HepG2 (cell line): ENCODE data around the gene CIB2. TPM values are rescaled to one million over a fixed set of nuclear protein-coding genes. Genes with fewer than 3 reads are reported as not detected.
A peak's percentile ranks its signal among the peaks of the same experiment; 100 is the strongest.

Experiments used
- ATAC-seq: fragments of 200-7000 bp; cut with Tn5 transposase; 3 replicates; pipeline ENCODE4 v1.9.1; 2020; ENCODE audit warnings: mild to moderate bottlenecking, moderate library complexity
- BruUV-seq: library from RNA; stranded (reverse); fragments of 400-500 nt; replicated peaks from 2 replicates; lab custom pipeline; 2021; lab: Mats Ljungman, UMichigan
- CTCF ChIA-PET: fragments of 300-600 bp; formaldehyde crosslinking; extraction: SDS; loops from one replicate; lab custom pipeline; 2021; ENCODE audit warnings: low total read pairs, inconsistent platforms, low intra/inter-chr PET ratio; lab: Yijun Ruan, JAX
- POLR2A ChIA-PET: fragments of 350-600 bp; sonication (Branson Sonifier 250); formaldehyde crosslinking; loops from one replicate; lab custom pipeline; 2020; ENCODE audit warnings: antibody characterized with exemption, inconsistent platforms; lab: Yijun Ruan, JAX
- DNase-seq: peaks from one replicate; pipeline ENCODE4 v3.0.0-alpha.2; 2015; ENCODE audit warnings: low spot score
- FAIRE-seq: peaks from 3 replicates; lab custom pipeline; 2011; peaks lifted over from hg19 to GRCh38; lab: Jason Lieb, UNC
- H2AFZ ChIP-seq: one replicate; pipeline ENCODE4 v1.6.1; 2011; ENCODE audit warnings: low read length, inconsistent platforms
- H3K27ac ChIP-seq: fragments of 300-600 bp; 3 replicates; pipeline ENCODE4 v1.8.0; 2011; ENCODE audit warnings: mixed run types, mild to moderate bottlenecking, mixed read lengths, low read length, inconsistent platforms; ENCODE audit not compliant: insufficient read depth; ENCODE audit errors: extremely low read length
- H3K27me3 ChIP-seq, 2 experiments: fragments of 200-600 bp in 1 of 2; 2 replicates in 1 of 2; 3 replicates in 1 of 2; pipeline versions ENCODE4 v1.6.0 to v1.8.0; 2011; ENCODE audit warnings: low read length in 2 of 2, mild to moderate bottlenecking in 2 of 2, moderate library complexity in 2 of 2, inconsistent platforms in 1 of 2; ENCODE audit not compliant: insufficient read depth in 2 of 2, control insufficient read depth in 1 of 2
- H3K36me3 ChIP-seq, 2 experiments: fragments of 200-600 bp in 1 of 2; replicated peaks in 1 of 2; 2 replicates in 1 of 2; 3 replicates in 1 of 2; pipeline versions ENCODE4 v1.5.1 to v1.8.0; 2011; ENCODE audit warnings: low read length in 2 of 2, inconsistent platforms in 1 of 2; ENCODE audit not compliant: insufficient read depth in 2 of 2, control insufficient read depth in 1 of 2
- H3K4me1 ChIP-seq: 2 replicates; pipeline ENCODE4 v1.5.1; 2012; ENCODE audit warnings: low read length, inconsistent platforms; ENCODE audit not compliant: insufficient read depth
- H3K4me2 ChIP-seq: 2 replicates; pipeline ENCODE4 v1.6.0; 2011; ENCODE audit warnings: low read depth, low read length, inconsistent platforms
- H3K4me3 ChIP-seq, 3 experiments: fragments of 200-600 bp in 1 of 3; sonication (generic), shearing (Covaris generic) in 1 of 3; replicated peaks in 1 of 3; 2 replicates each; pipeline ENCODE4 v1.5.1; 2011 to 2016; ENCODE audit warnings: low read length in 3 of 3, inconsistent platforms in 2 of 3, low read depth in 2 of 3, mild to moderate bottlenecking in 2 of 3, control low read depth in 1 of 3, mixed read lengths in 1 of 3; ENCODE audit not compliant: insufficient read depth in 1 of 3
- H3K79me2 ChIP-seq: one replicate; pipeline ENCODE4 v1.6.1; 2011; ENCODE audit warnings: low read length, inconsistent platforms; ENCODE audit not compliant: insufficient read depth
- H3K9ac ChIP-seq: 2 replicates; pipeline ENCODE4 v1.6.0; 2011; ENCODE audit warnings: mild to moderate bottlenecking, low read depth, low read length, inconsistent platforms; ENCODE audit not compliant: insufficient read depth
- H3K9me3 ChIP-seq: 2 replicates; pipeline ENCODE4 v1.5.1; 2012; ENCODE audit warnings: mild to moderate bottlenecking, low read length
- H4K20me1 ChIP-seq: 2 replicates; pipeline ENCODE4 v1.6.0; 2011; ENCODE audit warnings: inconsistent platforms, mild to moderate bottlenecking, low read length, moderate library complexity; ENCODE audit not compliant: insufficient read depth
- EZH2 ChIP-seq: conservative IDR thresholded peaks from 2 replicates; pipeline ENCODE4 v1.6.1; 2012; ENCODE audit warnings: mild to moderate bottlenecking, low read depth, low read length, moderate library complexity
- HCFC1 ChIP-seq: fragments of 150-350 bp; IDR thresholded peaks from 2 replicates; pipeline ENCODE4 v1.6.1; 2014; ENCODE audit warnings: low read depth, low read length
- HOXA9 ChIP-seq: sonication (generic); formaldehyde crosslinking; IDR thresholded peaks from 2 replicates; pipeline ENCODE4 v1.8.1; 2022; ENCODE audit warnings: missing genetic modification reagents, mild to moderate bottlenecking, moderate library complexity, borderline replicate concordance
- MAFF ChIP-seq: IDR thresholded peaks from 2 replicates; pipeline ENCODE4 v1.6.1; 2011; ENCODE audit warnings: low read depth, low read length, improper control_type of control experiment
- MAFK ChIP-seq, 2 experiments: IDR thresholded peaks in 1 of 2; conservative IDR thresholded peaks in 1 of 2; 2 replicates each; pipeline ENCODE4 v1.6.1; 2011; ENCODE audit warnings: improper control_type of control experiment in 2 of 2, low read length in 2 of 2
- MXD1 ChIP-seq: sonication (generic); formaldehyde crosslinking; IDR thresholded peaks from 2 replicates; pipeline ENCODE4 v1.4.0; 2020; ENCODE audit warnings: mild to moderate bottlenecking, missing genetic modification reagents
- POGZ ChIP-seq: sonication (generic); formaldehyde crosslinking; IDR thresholded peaks from 2 replicates; pipeline ENCODE4 v1.4.0; 2020; ENCODE audit warnings: mild to moderate bottlenecking, missing genetic modification reagents
- RCOR2 ChIP-seq: IDR thresholded peaks from 2 replicates; pipeline ENCODE4 v1.6.1; 2016; ENCODE audit warnings: missing biosample characterization, missing genetic modification reagents
- REPIN1 ChIP-seq: sonication (generic); formaldehyde crosslinking; IDR thresholded peaks from 2 replicates; pipeline ENCODE4 v1.8.0; 2022; ENCODE audit warnings: missing genetic modification reagents, low read depth, mild to moderate bottlenecking, borderline replicate concordance
- SIN3A ChIP-seq: IDR thresholded peaks from 2 replicates; pipeline ENCODE4 v1.6.1; 2011; ENCODE audit warnings: low read depth, mild to moderate bottlenecking, control low read depth, low read length, borderline replicate concordance
- ZBTB3 ChIP-seq: sonication (generic); formaldehyde crosslinking; IDR thresholded peaks from 2 replicates; pipeline ENCODE4 v1.4.0; 2020; ENCODE audit warnings: low read depth, mild to moderate bottlenecking, moderate library complexity, missing genetic modification reagents, borderline replicate concordance
- ZFP41 ChIP-seq: sonication (generic); formaldehyde crosslinking; IDR thresholded peaks from 2 replicates; pipeline ENCODE4 v1.4.0; 2020; ENCODE audit warnings: mild to moderate bottlenecking, missing genetic modification reagents, borderline replicate concordance
- ZKSCAN1 ChIP-seq: fragments of 150-350 bp; IDR thresholded peaks from 2 replicates; pipeline ENCODE4 v1.6.1; 2014; ENCODE audit warnings: low read length
- ZNF207 ChIP-seq: fragments of 450-650 bp; IDR thresholded peaks from 2 replicates; pipeline ENCODE4 v1.6.1; 2016; ENCODE audit warnings: antibody characterized with exemption, borderline replicate concordance
- ZNF276 ChIP-seq: sonication (generic); formaldehyde crosslinking; IDR thresholded peaks from 2 replicates; pipeline ENCODE4 v1.4.0; 2020; ENCODE audit warnings: mild to moderate bottlenecking, low read depth, missing genetic modification reagents
- ZNF605 ChIP-seq: sonication (generic); formaldehyde crosslinking; IDR thresholded peaks from 2 replicates; pipeline ENCODE4 v1.8.0; 2022; ENCODE audit warnings: mild to moderate bottlenecking, missing genetic modification reagents
- ZSCAN22 ChIP-seq: sonication (generic); formaldehyde crosslinking; IDR thresholded peaks from 2 replicates; pipeline ENCODE4 v1.4.0; 2020; ENCODE audit warnings: mild to moderate bottlenecking, missing genetic modification reagents
- ZSCAN25 ChIP-seq: sonication (generic); formaldehyde crosslinking; IDR thresholded peaks from 2 replicates; pipeline ENCODE4 v1.8.0; 2022; ENCODE audit warnings: mild to moderate bottlenecking, missing genetic modification reagents
- WGBS: methylation state at CpG from one replicate; pipeline ENCODE4 v1.1.6; 2017; ENCODE audit warnings: low lambda C conversion rate; 5-methylcytosine and 5-hydroxymethylcytosine counted together
- in situ Hi-C: cut with HindIII; loops from 2 replicates; pipeline ENCODE4 v1.10.0; 2017; ENCODE audit warnings: low pct_unique_long_range_greater_than_20kb; ENCODE audit not compliant: extremely low pct_ligation_motif_present
- intact Hi-C: fragments of 100-400 bp; cut with micrococcal nuclease; formaldehyde crosslinking; loops from one replicate; pipeline ENCODE4 v1.10.0; 2022; ENCODE audit not compliant: unreplicated experiment
- polyA plus RNA-seq, 8 experiments: library from polyadenylated mRNA; depleted of rRNA in 3 of 8; stranded (reverse) in 7 of 8; unstranded in 1 of 8; fragments of >200 nt; fragmentation: Illumina TruSeq in 4 of 8; extraction: Trizol in 4 of 8; gene quantifications; 2 replicates each; pipeline versions ENCODE4 v1.2.1 to v1.2.3, GENCODE V29; 2011 to 2016; ENCODE audit warnings: low read depth in 4 of 8, missing spikeins in 1 of 8, mixed read lengths in 1 of 8; ENCODE audit not compliant: insufficient read depth in 1 of 8
- total RNA-seq, 5 experiments: library from RNA; depleted of rRNA; stranded (reverse); fragments of >200 nt; fragmentation: Illumina TruSeq; extraction: Trizol; gene quantifications; 2 replicates each; pipeline ENCODE4 v1.2.3, GENCODE V29; 2016; ENCODE audit warnings: low read depth in 1 of 5
- TF ChIP-seq, protein P1 (sequence below): sonication (generic); formaldehyde crosslinking; IDR thresholded peaks from 2 replicates; pipeline ENCODE4 v1.4.0; 2020; ENCODE audit warnings: mild to moderate bottlenecking, low read depth, missing genetic modification reagents
- TF ChIP-seq, protein P2 (sequence below): sonication (generic); formaldehyde crosslinking; IDR thresholded peaks from 2 replicates; pipeline ENCODE4 v1.8.0; 2022; ENCODE audit warnings: missing genetic modification reagents, low read depth, mild to moderate bottlenecking, borderline replicate concordance

The CIB2 gene
- total and polyA plus RNA-seq, 2 of the 13 experiments (the other 11 are each of a cell fraction or from before 2014, with no cell fraction given) = 1.4 to 1.5 TPM

- intact Hi-C loops = no loop called here
These were observed 66.7 kb downstream of the CIB2 start for GRCh38 chr15:78064544-78064943.

More at GRCh38 chr15:78064544-78064943, 66.7 kb downstream of the CIB2 start:
- H3K9ac ChIP-seq = peak overlapping the region; percentile 41; the same call in 1 of the 2 replicates
- H3K9me3 ChIP-seq = no peaks in the 10 kb centered on the region
- BruUV-seq = no TSS peak
- H2AFZ ChIP-seq = no peak overlapping the region
- peak overlapping the region; percentile 73 for H3K27ac ChIP-seq
- in situ Hi-C loops = no loop called here
- ATAC-seq = no peak
- H4K20me1 ChIP-seq = no peaks in the 10 kb centered on the region
- FAIRE-seq = no peak
- H3K79me2 ChIP-seq = peaks cover 55% of the 10 kb centered on the region
- DNase-seq = no peak
- H3K4me1 ChIP-seq = peaks cover 85% of the 10 kb centered on the region
- no peaks in the 10 kb centered on the region for H3K36me3 ChIP-seq
- ChIA-PET POLR2A (interaction anchor here (1.2 to 1.7 kb wide), 2 partner anchors 8 to 29 kb away, joined by 6 to 8 read pairs; no protein-coding TSS in a partner anchor), CTCF (no interaction called here)
- TF ChIP-seq ZSCAN22 (CRISPR knock-in tag) = no peak
- TF ChIP-seq, protein P1, sequence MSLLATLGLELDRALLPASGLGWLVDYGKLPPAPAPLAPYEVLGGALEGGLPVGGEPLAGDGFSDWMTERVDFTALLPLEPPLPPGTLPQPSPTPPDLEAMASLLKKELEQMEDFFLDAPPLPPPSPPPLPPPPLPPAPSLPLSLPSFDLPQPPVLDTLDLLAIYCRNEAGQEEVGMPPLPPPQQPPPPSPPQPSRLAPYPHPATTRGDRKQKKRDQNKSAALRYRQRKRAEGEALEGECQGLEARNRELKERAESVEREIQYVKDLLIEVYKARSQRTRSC (CRISPR knock-in tag) = no peak
- no peak for TF ChIP-seq ZFP41
- no peak for TF ChIP-seq EZH2
- TF ChIP-seq HOXA9 (CRISPR knock-in tag) = no peak
- no peak for TF ChIP-seq RCOR2
- no peak for TF ChIP-seq ZBTB3 (CRISPR knock-in tag)
- TF ChIP-seq MAFF = no peak
- TF ChIP-seq REPIN1 = no peak
- no peak for TF ChIP-seq ZKSCAN1
- TF ChIP-seq POGZ = no peak
- TF ChIP-seq MXD1 (CRISPR knock-in tag) = no peak
- TF ChIP-seq ZNF276 (CRISPR knock-in tag) = no peak
- TF ChIP-seq HCFC1 = no peak
- no peak for TF ChIP-seq ZSCAN25
- TF ChIP-seq, protein P2, sequence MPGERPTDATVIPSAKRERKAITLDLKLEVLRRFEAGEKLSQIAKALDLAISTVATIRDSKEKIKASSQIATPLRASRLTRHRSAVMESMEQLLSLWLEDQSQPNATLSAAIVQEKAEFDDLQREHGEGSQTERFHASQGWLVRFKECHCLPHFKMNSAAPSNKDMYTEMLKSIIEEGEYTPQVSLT = no peak
- no peak for TF ChIP-seq MAFK (conservative IDR thresholded peaks at IDR 0.05 in 1 of 2, IDR thresholded peaks at IDR 0.05 in 1 of 2; ENCODE audit: low read length in 2 of 2)
- no peak for TF ChIP-seq ZNF605
- TF ChIP-seq ZNF207 = no peak
- TF ChIP-seq SIN3A = no peak
- peak overlapping the region; percentile 46; the same call in 1 of the 2 replicates for H3K4me2 ChIP-seq
- WGBS = 89% methylated on average over 2 of the region's 2 CpGs
- no peaks in the 10 kb centered on the region for H3K27me3 ChIP-seq
- no peak overlapping the region for H3K4me3 ChIP-seq
